Kidney (tissue), 14 donors: ENCODE measurements around the gene TBC1D8. TPM values are rescaled to one million over a fixed set of nuclear protein-coding genes. Genes with fewer than 3 reads are reported as not detected.
A peak's percentile ranks its signal among the peaks of the same experiment; 100 is the strongest.

Experiments
- DNase-seq, 5 donors: peaks; one replicate each; pipeline ENCODE4 v3.0.0-alpha.2; 2013 to 2020
- FAIRE-seq: peaks from 2 replicates; lab custom pipeline; 2012; peaks lifted over from hg19 to GRCh38; lab: Jason Lieb, UNC
- H3K27ac ChIP-seq, 2 donors: one replicate each; pipeline ENCODE4 v1.7.0; 2013; ENCODE audit warnings: low read depth in 2 of 2, low read length in 2 of 2, inconsistent platforms in 1 of 2
- H3K27me3 ChIP-seq: one replicate; pipeline ENCODE4 v1.7.1; 2013; ENCODE audit warnings: low read length, inconsistent platforms; ENCODE audit not compliant: control insufficient read depth, insufficient read depth
- H3K36me3 ChIP-seq, 3 donors: one replicate each; pipeline versions ENCODE4 v1.7.0 to v1.7.1; 2013; ENCODE audit warnings: low read length in 3 of 3, control low read depth in 1 of 3, inconsistent platforms in 1 of 3; ENCODE audit not compliant: insufficient read depth in 3 of 3, control insufficient read depth in 2 of 3
- H3K4me1 ChIP-seq, 3 donors: one replicate each; pipeline versions ENCODE4 v1.7.0 to v1.7.1; 2013; ENCODE audit warnings: low read length in 3 of 3, inconsistent platforms in 1 of 3, low read depth in 1 of 3; ENCODE audit not compliant: control insufficient read depth in 2 of 3, insufficient read depth in 2 of 3
- H3K4me3 ChIP-seq, 3 donors: one replicate each; pipeline versions ENCODE4 v1.7.0 to v1.8.1; 2013; ENCODE audit warnings: low read length in 3 of 3, control low read depth in 1 of 3, inconsistent platforms in 1 of 3
- H3K9ac ChIP-seq, 3 donors: one replicate each; pipeline versions ENCODE4 v1.7.0 to v1.7.1; 2013; ENCODE audit warnings: low read length in 3 of 3, control low read depth in 1 of 3, inconsistent platforms in 1 of 3
- H3K9me3 ChIP-seq, 3 donors: one replicate each; pipeline versions ENCODE4 v1.7.0 to v1.7.1; 2013; ENCODE audit warnings: low read length in 3 of 3, control low read depth in 1 of 3, inconsistent platforms in 1 of 3; ENCODE audit not compliant: control insufficient read depth in 2 of 3, insufficient read depth in 1 of 3
- CTCF ChIP-seq: IDR thresholded peaks from 3 replicates; pipeline ENCODE4 v1.5.1; 2012; ENCODE audit warnings: mild to moderate bottlenecking, moderate library complexity, borderline replicate concordance; ENCODE audit not compliant: insufficient read depth; ENCODE audit errors: extremely low read depth
- intact Hi-C: fragments of 100-400 bp; cut with DNase I; formaldehyde crosslinking; loops from one replicate; pipeline ENCODE4 v1.11.1; 2022
- polyA plus RNA-seq: library from polyadenylated mRNA; stranded (reverse); fragments of 350-450 nt; fragmentation: Illumina TruSeq; extraction: RNeasy Lipid Tissue Mini Kit (QIAGEN cat#74804); gene quantifications from one replicate; pipeline ENCODE4 v1.2.3, GENCODE V29; 2014; ENCODE audit warnings: low read depth, low replicate concordance; ENCODE audit not compliant: insufficient read depth
- total RNA-seq: library from RNA; stranded (reverse); fragmentation: NEBNext Ultra II Directional; extraction: Animal tissue kit (Norgen Biotek cat#: 25700); gene quantifications from one replicate; pipeline ENCODE4 v1.2.1, GENCODE V29; 2021
- donor health status: control.
- donor health status: control.
- donor health status: control.
- donor health status: control.
- donor health status: control.
- donor health status: DM: yes; HTN: yes; CAD: no.
- donor health status: Normal renal cell carcinoma (clear cell type).

Gene TBC1D8
- total and polyA plus RNA-seq, 2 donors from 2014 or later, result 7.4 to 47.9 TPM

GRCh38 chr2:101080211-101081068 is 70.7 kb downstream of the TBC1D8 start:
- FAIRE-seq, result no peak
- H3K27ac ChIP-seq, result peak overlapping the region in 1 of 2 donors; percentile 52
- TF ChIP-seq CTCF, result no peak

GRCh38 chr2:101076581-101076980 is 74.6 kb downstream of the TBC1D8 start:
- H3K9ac ChIP-seq, result no peak overlapping the region
- H3K27ac ChIP-seq, result no peak overlapping the region
- FAIRE-seq, result no peak
- intact Hi-C loops, result no loop called here
- no peaks in the 10 kb centered on the region for H3K36me3 ChIP-seq
- TF ChIP-seq CTCF, result no peak
- H3K4me3 ChIP-seq, result no peak overlapping the region
- DNase-seq, result no peak
- H3K9me3 ChIP-seq, result peaks cover 0 to 6% (median 0%) of the 10 kb centered on the region in 3 donors
- H3K27me3 ChIP-seq, result no peaks in the 10 kb centered on the region
- H3K4me1 ChIP-seq, result no peaks in the 10 kb centered on the region

More at GRCh38 chr2:101080211-101081068, 70.7 kb downstream of the TBC1D8 start:
- Histone ChIP-seq H3K36me3 (peaks cover 0 to 5% (median 0%) of the 10 kb centered on the region in 3 donors), H3K27me3 (no peaks in the 10 kb centered on the region), H3K4me3 (no peak overlapping the region), H3K9ac (no peak overlapping the region), H3K4me1 (peaks cover 0 to 2% (median 0%) of the 10 kb centered on the region in 3 donors), H3K9me3 (no peaks in the 10 kb centered on the region)
- DNase-seq, result peak in 4 of 5 donors; percentile 51 to 77 (median 62)
- intact Hi-C loops, result no loop called here

- H3K4me1 ChIP-seq, result peaks cover 0 to 9% (median 8%) of the 10 kb centered on the region in 3 donors
- H3K4me3 ChIP-seq, result no peak overlapping the region
- no peaks in the 10 kb centered on the region for H3K36me3 ChIP-seq
- no peak overlapping the region for H3K9ac ChIP-seq
- no peaks in the 10 kb centered on the region for H3K27me3 ChIP-seq
- TF ChIP-seq CTCF, result no peak
- peak overlapping the region; percentile 48 to 55 for H3K27ac ChIP-seq
- intact Hi-C loops, result no loop called here
- DNase-seq (peak in 3 of 5 donors; percentile 20 to 63 (median 61)), FAIRE-seq (no peak)
- H3K9me3 ChIP-seq, result no peaks in the 10 kb centered on the region
Observed at GRCh38 chr2:101064868-101065549, 86.2 kb downstream of the TBC1D8 start.
